Tongue (tissue), 2 donors: ENCODE measurements around the gene NUP107. TPM values are rescaled to one million over a fixed set of nuclear protein-coding genes. Genes with fewer than 3 reads are reported as not detected.

Experiments
- DNase-seq: peaks from one replicate; pipeline ENCODE4 v3.0.0-alpha.2; 2015
- total RNA-seq: library from RNA; depleted of rRNA; stranded (reverse); fragments of >200 nt; gene quantifications from one replicate; pipeline ENCODE4 v1.2.3, GENCODE V29; 2014

NUP107 gene
- total RNA-seq, 1 donor from 2014 or later, result 58.4 TPM

GRCh38 chr12:68775121-68775630 is 88.4 kb downstream of the NUP107 start:
- no peak for DNase-seq

- no peak for DNase-seq
These were observed 90.3 kb downstream of the NUP107 start for GRCh38 chr12:68776976-68777610.

- DNase-seq, result no peak
These were observed 92.5 kb downstream of the NUP107 start for GRCh38 chr12:68779280-68779679.

GRCh38 chr12:68780731-68781130 is 94.0 kb downstream of the NUP107 start:
- DNase-seq, result peak; percentile 17

GRCh38 chr12:68781728-68782127 is 95.0 kb downstream of the NUP107 start:
- DNase-seq, result no peak

GRCh38 chr12:68784015-68784414 is 97.2 kb downstream of the NUP107 start:
- no peak for DNase-seq

- DNase-seq, result no peak
These were observed 98.6 kb downstream of the NUP107 start for GRCh38 chr12:68785358-68785757.

- no peak for DNase-seq
These were observed 99.0 kb downstream of the NUP107 start for GRCh38 chr12:68785823-68786222.

- DNase-seq, result no peak
These were observed 100.2 kb downstream of the NUP107 start for GRCh38 chr12:68786929-68787328.

GRCh38 chr12:68788554-68789143 is 101.9 kb downstream of the NUP107 start:
- no peak for DNase-seq

- DNase-seq, result no peak
These were observed 102.5 kb downstream of the NUP107 start for GRCh38 chr12:68789144-68789878.

GRCh38 chr12:68790081-68790951 is 103.5 kb downstream of the NUP107 start:
- no peak for DNase-seq

GRCh38 chr12:68790952-68791234 is 104.1 kb downstream of the NUP107 start:
- DNase-seq, result no peak

GRCh38 chr12:68791897-68792481 is 105.2 kb downstream of the NUP107 start:
- DNase-seq, result no peak

- DNase-seq, result no peak
These were observed 106.2 kb downstream of the NUP107 start for GRCh38 chr12:68792952-68793351.

GRCh38 chr12:68793436-68793835 is 106.7 kb downstream of the NUP107 start:
- no peak for DNase-seq

GRCh38 chr12:68793975-68794652 is 107.3 kb downstream of the NUP107 start:
- DNase-seq, result no peak

- DNase-seq, result no peak
These were observed 108.0 kb downstream of the NUP107 start for GRCh38 chr12:68794653-68795251.
